Measurements from ENCODE around the gene TGFB1.
"Not testable (repeated sequence)": the region's sequence is repeated elsewhere in the genome, so short reads cannot be mapped to it uniquely, and the experiment has no call there.

TGFB1 gene

DNA sequence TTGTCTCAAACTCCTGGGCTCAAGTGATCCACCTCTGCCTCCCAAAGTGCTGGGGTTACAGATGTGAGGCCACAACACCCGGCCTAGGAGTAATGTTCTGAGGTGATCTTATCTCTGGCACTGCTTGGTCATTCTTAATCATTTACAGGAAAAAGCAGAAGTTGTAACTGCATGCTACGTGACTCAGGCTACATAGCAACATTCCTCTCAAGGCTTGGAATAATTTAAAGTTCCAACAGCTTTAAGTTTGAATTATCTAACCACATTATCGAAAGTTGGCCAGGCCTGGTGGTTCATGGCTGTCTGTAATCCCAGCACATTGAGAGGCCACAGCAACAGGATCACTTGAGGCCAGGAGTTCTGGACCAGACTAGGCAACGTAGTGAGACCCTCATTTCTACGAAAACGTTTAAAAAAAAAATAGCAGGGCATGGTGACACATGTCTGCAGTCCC is 14.2 kb upstream of the TGFB1 start:
- no peak for DNase-seq

DNA sequence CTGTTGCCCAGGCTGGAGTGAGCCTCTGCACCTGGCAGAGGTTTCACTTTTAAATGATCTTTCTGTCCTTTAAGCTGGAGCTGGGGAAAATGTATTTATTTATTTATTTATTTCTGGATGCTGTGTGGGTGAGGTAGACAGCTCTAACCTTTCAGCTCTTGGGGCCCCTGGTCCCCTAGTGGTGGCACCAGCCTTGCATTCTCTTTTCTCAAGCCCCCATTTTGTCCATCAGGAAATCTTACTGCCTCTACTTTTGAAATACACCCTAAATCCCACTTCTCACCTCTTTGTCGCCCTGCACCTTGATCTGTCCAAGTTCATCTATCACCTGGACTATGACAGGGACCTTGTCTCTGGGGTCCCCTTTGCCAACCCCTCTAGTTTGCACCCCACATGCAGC is 12.4 kb upstream of the TGFB1 start:
- no peak for DNase-seq

DNA sequence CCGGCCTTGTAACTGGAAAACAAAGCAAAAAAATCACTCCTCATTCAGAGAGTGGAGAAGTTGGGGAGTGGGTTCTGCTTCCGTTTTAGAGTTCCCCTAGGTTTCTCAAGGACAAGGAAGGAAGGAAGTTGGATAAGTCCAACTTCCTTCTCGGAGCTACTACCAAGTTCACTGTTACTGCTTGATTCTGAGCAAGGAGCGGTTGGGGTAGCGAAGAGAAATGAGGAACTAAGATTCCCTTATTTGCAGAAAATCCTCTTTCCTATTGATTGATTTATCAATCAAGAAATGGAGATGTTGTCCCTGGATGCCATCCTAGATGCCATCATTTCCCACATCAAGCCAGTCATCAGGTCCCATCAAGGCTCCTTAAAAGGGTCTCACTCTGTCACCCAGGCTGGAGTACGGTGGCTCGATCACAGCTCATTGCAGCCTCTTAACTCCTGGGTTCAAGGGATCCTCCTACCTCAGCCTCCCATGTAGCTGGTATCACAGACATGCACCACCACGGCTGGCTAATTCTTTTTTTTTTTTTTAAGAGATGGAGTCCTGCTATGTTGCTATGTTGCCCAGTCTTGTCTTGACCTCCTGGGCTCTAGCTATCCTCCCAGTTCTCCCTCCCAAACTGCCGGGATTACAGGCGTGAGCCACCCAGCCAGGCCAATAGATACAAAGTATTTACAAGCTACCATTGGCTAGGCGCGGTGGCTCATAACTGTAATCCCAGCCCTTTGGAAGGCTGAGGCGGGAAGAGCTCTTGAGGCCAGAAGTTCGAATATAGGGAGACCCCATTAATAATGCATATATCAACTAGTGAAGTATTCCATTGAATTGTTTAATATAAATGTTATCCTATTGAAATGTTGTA is 11.0 kb upstream of the TGFB1 start:
- no peak for DNase-seq

DNA sequence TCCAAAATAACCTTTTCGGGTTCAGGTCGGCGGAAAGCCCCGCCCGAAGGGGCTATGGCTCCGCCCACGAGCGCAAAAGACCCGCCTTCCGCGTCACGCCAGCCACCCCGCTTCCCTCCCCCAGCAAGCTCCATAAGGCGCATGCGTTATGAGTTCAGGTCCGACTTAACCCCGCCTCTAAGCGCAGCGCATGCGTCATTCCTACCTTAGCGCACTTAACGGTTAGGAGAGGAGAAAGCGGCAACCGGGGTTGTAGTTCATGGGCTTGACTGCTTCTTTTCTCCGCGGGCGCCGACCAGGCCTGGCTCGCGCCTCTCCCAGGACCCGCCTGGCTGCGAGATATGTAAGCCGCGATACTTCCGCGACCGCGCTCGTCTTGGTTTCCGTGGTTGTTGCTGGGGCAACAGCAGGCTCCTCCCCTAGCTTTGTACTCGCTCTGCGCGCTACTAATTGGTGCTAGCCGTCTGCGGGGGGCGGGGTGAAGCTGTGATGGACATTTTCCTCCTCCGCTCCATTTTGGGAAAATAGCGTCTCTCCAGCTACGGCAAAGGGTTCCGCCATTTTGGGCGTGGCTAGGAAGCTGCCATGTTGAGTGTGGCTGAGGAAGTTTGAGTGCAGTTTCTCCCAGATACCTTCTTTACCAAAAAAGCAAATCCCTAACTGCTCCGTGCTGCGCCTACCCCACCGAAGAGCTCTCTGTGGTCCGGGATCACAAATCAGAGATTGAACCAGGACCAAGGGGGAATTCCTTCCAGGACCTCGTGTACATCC is 10.2 kb upstream of the TGFB1 start, which contains the start of gene B9D2:
B9D2 (minus strand) TSS at position 397 of the 771 bp plus-strand sequence. CDS start 630 bp downstream, outside the sequence.
- DNase-seq, result peak; percentile 93 to 98 (median 97)

DNA sequence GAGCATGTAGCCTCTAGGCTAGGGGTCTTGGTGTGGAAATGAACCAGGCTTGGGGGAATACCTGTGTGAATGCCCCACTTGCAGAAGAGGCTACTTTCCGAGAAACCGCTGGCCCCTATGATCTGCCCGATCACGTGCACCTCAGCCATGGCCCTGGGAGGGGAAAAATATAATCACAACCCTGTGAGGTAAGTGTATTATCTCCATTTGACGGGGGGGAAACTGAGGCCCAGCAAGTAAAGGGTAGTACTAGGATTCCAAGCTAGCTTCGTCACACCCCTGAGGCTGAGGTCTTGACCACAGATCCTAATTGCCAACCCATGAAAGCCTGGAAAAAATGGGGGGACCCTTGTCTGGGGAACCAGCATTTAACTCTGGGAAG is 9.6 kb upstream of the TGFB1 start:
- DNase-seq, result no peak

DNA sequence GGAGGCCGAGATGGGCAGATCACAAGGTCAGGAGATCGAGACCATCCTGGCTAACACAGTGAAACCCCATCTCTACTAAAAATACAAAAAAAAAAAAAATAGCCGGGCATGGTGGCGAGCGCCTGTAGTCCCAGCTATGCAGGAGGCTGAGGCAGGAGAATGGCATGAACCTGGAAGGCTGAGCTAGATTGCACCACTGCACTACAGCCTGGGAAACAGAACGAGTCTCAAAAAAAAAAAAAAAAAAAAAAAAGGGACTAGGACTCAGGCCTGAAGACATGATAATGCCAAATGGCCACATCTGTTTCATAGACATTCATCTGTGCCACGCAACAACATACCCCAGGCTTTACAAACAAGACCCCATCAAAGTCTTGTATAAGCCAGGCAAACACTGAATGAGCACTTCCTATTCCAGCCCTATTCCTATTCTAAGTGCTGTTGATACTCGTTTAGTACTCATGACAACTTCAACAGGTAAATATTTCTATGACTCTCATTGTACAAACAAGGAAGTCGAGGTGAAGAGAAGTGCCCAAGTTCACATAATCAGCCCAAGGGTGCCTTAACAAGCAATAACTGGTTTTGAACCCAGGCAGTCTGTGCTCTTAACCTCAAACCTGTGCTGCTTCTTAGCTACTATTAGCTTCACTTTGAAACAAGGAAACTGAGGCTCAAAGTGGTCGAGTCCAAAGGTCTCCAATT is 8.6 kb upstream of the TGFB1 start:
- no peak for DNase-seq

DNA sequence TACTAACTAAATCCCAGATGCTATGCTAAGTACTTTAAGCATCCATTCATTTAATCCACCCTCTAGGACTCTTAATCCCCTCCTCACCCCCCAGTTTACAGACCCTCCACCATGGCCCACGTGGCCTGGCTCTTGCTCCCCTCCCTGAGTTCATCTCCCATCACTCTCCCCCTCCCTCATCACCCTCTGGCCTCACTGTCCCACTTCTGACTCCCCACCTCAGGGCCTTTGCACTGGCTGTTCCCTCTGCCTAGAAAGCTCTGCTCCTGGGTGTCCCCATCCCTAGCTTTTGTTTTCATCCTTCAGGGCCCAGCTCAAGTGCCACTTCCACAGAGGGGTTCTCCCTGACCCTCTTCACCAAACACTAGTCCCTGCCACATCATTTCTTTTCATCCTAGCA is 6.0 kb upstream of the TGFB1 start:
- no peak for DNase-seq

DNA sequence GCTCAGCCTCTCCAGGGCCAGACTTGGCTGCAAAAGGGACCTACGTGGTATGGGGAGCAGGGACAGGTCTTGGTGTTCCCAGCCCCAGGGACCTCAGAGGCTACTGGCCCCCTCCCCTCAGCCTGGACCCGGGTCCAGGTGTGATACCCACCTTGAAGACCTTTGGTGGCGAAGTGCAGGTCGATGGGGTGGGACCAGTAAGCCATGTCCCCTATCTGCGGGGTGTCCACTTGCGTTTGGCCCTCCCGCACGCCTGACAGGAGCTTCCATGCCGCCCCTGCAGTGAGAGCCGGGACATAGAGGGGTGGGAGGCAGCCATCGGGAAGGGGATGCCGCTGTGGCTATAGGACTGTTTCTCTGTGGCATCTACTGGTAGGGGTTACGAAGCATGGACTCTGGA is 4.0 kb upstream of the TGFB1 start:
- DNase-seq, result no peak

DNA sequence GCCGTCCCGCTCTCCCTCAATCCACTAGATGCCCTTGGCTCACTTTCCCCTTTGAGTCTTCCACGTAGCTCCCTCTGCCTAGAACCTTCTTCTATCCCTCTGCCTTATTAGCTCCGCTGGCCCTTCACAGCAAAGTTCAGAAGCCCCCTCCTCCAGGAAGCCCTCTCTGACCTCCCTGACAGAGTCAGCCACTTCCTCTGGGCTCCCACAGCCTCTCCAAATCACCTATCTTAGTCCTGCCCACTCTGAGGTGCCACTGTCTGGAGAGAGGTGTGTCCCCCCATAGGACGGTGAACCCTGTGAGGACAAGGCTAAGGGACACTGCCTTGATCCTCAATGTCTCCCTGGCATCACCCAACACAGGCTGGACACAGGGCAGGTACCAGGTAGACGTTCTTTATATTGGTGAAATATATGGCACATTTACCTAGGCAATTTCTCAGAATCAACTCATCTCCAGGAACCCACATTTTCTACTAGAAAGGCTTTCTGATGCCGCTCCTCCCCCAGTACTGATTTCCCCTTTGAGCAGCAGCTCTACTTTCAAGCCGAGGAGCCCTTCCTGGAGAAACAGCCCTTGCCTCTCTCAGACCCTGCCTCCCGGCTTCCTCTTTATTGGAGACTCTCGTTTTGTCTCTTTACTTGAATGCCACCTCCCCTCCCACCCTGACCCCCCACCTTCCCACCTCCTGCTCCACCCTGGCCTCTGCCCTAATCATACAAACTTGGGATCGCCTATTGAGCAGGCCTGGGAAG is 3.4 kb upstream of the TGFB1 start:
- DNase-seq, result no peak

DNA sequence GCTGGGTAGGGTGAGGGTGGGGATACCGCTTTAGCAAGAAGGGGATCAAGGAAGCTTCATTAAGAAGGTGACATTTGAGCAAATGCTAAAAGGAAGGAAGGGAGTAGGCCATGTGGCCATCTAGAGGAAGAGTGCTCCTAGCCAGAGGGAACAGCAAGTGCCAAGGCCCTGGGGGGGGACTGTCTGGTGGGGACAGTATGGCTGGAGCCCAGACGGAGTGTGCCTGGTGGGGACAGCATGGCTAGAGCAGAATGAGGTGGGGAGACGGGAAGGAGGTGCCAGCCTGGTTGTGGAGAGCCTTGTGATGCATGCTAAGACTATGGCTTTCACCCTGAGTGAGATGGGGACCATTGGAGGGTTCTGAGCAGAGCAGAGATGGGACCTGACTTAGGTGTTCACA is 2.1 kb upstream of the TGFB1 start:
- DNase-seq, result no peak

DNA sequence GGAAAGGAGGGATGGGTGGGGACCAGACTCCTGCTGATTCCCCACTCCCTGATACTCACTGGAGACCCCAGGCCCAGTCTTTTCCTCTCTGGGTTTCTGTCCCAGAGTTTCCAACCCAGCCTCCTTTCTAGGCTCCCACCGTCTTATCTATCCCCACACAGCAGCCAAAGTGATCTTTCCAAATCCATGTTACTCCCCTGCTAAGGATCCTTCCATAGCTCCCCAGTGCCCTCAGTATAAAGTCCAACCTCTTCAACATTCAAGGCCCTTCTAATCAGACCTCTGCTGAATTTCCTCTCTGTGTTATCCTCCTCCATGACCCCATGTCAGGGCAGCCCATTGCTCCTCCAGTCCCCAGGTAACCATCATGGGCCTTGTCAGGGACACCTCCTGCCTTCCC is 1.3 kb upstream of the TGFB1 start:
- no peak for DNase-seq

DNA sequence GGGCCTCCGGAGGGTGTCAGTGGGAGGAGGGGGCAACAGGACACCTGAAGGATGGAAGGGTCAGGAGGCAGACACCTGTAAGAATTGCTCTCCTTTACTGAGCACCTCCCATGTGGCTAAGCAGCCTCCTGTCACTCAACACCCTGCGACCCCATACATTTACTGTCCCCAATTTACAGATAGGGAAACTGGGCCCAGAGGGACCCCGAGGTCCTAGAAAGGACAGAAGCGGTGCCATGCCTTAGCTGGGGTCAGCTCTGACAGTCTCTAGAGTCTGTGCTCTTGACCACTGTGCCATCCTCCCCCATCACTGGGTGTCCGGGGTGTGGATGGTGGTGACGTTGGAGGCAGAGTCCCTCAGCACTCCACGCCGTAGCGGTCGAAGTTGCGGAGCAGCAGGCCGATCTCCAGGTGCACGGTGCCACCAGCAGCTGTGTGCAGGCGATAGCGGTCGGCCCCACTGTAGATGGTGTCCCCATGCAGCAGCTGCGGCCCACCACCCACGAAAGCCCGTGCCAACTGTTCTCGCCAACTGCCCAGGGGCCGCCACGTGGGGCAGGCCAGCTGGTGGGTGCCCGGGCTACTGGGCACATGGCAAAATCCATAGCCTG is 726 bp upstream of the TGFB1 start:
- no peak for DNase-seq

DNA sequence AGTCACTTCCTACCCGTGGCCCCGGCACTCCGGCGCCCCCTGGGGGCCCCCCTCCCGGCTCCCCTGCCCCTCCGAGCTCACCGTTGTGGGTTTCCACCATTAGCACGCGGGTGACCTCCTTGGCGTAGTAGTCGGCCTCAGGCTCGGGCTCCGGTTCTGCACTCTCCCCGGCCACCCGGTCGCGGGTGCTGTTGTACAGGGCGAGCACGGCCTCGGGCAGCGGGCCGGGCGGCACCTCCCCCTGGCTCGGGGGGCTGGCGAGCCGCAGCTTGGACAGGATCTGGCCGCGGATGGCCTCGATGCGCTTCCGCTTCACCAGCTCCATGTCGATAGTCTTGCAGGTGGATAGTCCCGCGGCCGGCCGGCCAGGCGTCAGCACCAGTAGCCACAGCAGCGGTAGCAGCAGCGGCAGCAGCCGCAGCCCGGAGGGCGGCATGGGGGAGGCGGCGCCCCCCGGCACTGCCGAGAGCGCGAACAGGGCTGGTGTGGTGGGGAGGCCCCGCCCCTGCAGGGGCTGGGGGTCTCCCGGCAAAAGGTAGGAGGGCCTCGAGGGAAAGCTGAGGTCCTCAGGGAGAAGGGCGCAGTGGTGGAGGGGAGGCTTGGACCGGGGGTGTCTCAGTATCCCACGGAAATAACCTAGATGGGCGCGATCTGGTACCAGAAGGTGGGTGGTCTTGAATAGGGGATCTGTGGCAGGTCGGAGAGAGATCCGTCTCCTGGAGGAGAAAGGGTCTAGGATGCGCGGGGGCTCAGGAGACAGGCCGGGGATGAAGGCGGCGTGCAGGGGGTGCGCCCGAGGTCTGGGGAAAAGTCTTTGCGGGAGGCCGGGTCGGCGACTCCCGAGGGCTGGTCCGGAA is 885 bp downstream of the TGFB1 start:
- DNase-seq, result peak; percentile 49 to 79 (median 60)

DNA sequence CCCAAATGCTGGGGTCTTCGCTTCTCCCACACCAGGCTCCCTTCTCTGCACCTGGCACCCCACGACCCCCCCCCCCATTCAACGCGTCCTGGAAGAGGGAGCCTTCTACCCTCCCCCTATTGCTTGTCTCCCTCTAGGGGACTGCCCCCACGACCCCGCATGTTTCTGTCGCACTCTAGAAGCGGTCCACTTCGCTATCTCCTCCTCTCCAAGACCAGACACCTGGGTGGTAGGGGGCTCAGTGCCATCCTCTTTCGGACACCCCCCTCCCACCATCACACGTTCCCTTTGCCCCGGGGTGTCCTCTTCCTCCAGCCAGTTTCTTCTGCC is 1.5 kb downstream of the TGFB1 start:
- no peak for DNase-seq

DNA sequence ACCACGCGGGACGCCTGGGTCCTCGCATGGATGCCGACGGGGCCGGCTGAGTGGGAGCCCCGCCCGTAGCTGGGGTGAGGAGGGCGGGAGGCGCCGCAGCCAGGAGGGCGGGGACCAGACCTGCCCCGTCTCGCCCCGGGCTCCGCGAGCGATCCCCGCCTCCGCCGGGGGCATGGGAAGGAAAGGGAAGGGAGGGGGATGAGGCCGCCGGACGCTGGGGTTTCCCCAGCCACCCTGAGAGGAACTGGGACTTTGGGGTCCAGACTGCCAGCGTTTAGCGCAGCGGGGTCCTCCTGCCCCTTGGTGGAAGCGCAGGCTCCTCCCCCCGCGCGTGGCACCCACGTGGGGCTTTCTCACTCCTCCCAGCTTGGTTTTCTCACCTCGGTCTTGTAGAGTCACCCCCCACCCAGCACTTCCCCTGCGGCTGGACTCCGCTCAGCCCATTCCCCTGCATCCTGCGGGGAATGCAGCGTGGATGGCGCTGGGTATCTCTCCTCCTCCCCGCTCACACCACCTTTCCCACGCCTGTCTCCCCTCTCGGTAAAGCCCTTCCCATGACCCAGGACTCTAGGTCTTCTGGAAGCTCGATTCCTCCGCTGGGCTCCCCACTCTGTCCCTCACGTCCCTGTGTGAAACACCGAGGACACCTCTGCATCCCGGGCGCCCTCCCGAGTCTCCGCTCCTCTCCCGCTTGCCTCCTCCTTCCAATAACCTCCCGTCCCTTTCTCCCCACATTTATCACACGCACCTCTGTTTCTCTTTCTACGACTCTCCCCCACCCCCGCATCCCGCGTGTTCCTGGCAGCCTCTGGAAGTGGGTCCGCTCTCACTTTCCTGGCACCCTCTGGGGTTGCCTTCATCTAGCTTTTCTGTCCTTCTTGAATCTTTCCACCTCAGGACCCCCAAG is 2.1 kb downstream of the TGFB1 start:
- DNase-seq, result peak; percentile 47 to 78 (median 64)

DNA sequence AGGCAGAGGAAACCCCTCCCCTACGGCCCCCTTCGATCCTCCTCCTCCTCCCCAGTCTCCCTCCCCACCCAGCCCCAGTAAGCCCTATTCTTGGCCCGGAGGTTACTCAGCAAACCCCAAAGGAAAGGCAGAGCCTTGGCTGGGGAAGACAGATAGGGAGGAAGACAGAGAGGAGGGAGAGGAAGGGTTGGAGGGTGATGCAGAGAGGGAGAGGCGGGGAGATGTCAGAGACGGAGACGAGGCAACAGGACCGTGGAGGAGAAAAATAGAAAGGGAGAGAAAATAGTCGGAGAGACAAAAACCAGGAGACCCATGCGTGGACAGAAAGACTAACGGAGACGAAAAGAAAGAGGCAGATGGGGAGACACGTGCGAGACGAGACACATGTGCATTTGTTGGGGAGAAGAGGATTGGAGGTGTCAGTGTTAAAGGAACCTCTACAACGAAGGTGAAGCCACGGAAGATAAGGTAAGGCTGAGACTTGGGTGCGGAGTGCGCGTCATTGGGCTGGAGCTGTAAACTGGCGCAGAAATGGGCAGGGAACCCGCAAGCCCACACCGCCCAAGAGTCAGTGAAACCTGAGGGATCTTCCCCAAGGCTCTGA is 2.9 kb downstream of the TGFB1 start:
- no peak for DNase-seq

DNA sequence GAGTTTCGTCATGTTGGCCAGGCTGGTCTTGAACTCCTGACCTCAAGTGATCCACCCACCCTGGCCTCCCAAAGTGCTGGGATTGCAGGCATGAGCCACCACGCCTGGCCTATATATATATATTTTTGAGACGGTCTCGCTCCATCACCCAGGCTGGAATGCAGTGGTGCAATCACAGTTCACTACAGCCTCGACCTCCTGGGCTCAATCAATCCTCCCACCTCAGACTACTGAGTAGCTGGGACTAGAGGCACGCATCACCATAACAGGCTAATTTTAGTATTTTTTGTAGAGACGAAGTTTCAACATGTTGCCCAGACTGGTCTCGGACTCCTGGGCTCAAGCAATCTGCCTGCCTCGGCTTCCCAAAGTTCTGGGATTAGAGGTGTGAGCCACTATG is 6.8 kb downstream of the TGFB1 start:
- not testable (repeated sequence) for DNase-seq

DNA sequence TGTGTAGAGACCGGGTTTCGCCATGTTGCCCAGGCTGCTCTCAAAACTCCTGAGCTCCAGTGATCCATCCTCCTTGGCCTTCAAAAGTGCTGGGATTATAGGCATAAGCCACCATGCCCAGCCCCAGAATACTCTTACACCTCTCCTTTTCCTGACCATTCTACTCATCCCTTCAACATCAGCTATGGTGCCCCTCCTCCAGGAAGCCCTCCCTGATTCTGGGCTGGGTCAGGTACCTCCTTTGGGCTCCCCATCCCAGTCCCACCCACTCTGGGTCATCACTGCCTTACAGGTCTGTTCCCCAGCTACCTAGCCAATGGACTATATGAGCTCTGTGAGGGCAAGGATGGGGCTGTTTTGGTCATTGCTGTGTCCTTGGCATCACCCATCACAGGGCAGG is 9.6 kb downstream of the TGFB1 start:
- DNase-seq, result no peak

DNA sequence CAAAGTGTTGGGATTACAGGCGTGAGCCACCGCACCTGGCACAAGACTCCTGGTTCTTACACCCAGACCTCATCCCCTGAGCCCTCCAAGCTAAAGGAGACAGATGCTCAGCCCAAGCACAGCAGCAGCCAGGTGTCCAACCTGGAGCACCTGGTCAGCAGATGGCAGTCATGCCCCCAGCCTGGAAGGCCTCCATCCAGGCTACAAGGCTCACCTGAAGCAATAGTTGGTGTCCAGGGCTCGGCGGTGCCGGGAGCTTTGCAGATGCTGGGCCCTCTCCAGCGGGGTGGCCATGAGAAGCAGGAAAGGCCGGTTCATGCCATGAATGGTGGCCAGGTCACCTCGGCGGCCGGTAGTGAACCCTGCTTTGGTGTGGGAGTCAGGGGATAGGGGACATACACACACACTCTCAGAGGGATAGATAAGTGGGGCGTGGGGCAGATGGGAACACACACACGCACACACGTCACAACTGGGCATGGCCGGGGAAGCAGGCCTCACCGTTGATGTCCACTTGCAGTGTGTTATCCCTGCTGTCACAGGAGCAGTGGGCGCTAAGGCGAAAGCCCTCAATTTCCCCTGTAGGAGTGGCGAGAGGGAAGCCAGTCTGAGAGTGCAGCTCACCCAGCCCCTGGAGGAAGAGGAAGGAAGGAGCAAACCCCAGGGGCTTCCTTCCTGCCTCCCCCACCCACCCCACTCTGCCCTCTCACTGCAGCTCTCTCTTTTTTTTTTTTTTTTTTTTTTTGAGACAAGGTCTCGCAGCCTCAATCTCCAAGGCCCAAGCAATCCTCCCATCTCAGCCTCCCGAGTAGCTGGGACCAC is 11.8 kb downstream of the TGFB1 start:
- DNase-seq, result no peak

Measured in activated naive CD4-positive, alpha-beta T cell (primary cell).